Uterus (tissue), 4 donors: ENCODE measurements around the gene METTL17. TPM values are rescaled to one million over a fixed set of nuclear protein-coding genes. Genes with fewer than 3 reads are reported as not detected.
"Not testable (repeated sequence)": the region's sequence is repeated elsewhere in the genome, so short reads cannot be mapped to it uniquely, and the experiment has no call there.

Experiments used
- DNase-seq, 2 donors: peaks; one replicate each; pipeline ENCODE4 v3.0.0-alpha.2; 2019 to 2020
- H3K27ac ChIP-seq, 2 donors: fragments of 200-600 bp; sonication (generic); 1 replicate in 1 of 2; 2 replicates in 1 of 2; pipeline ENCODE4 v1.5.1; 2016 to 2018
- H3K27me3 ChIP-seq, 2 donors: fragments of 200-600 bp; sonication (generic); one replicate each; pipeline ENCODE4 v1.5.1; 2018 to 2019; ENCODE audit warnings: control low read depth in 1 of 2
- H3K36me3 ChIP-seq, 2 donors: fragments of 200-600 bp; sonication (generic); one replicate each; pipeline ENCODE4 v1.5.1; 2019; ENCODE audit warnings: control low read depth in 1 of 2
- H3K4me1 ChIP-seq, 2 donors: fragments of 200-600 bp; sonication (generic); one replicate each; pipeline ENCODE4 v1.5.1; 2018 to 2019; ENCODE audit warnings: control low read depth in 1 of 2
- H3K4me3 ChIP-seq, 2 donors: fragments of 200-600 bp; sonication (generic); 1 replicate in 1 of 2; 2 replicates in 1 of 2; pipeline ENCODE4 v1.5.1; 2018 to 2019; ENCODE audit warnings: mild to moderate bottlenecking in 1 of 2
- H3K9me3 ChIP-seq, 2 donors: fragments of 200-600 bp; sonication (generic); one replicate each; pipeline ENCODE4 v1.5.1; 2019; ENCODE audit warnings: control low read depth in 1 of 2
- CTCF ChIP-seq, 4 experiments: fragments of 200-600 bp in 2 of 4; fragments of 450-650 bp in 2 of 4; sonication (generic) in 2 of 4; IDR thresholded peaks; one replicate each; pipeline ENCODE4 v1.5.1; 2016 to 2019; ENCODE audit warnings: antibody characterized with exemption in 4 of 4, mild to moderate bottlenecking in 2 of 4, moderate library complexity in 1 of 4
- POLR2A ChIP-seq, 2 donors: fragments of 450-650 bp; IDR thresholded peaks; one replicate each; pipeline ENCODE4 v1.6.1; 2016; ENCODE audit warnings: antibody characterized with exemption in 2 of 2, mild to moderate bottlenecking in 1 of 2, moderate library complexity in 1 of 2
- intact Hi-C: fragments of 100-400 bp; cut with DNase I; formaldehyde crosslinking; loops from one replicate; pipeline ENCODE4 v1.15.1; 2023; ENCODE audit warnings: low total_unique reads
- total RNA-seq, 4 donors: library from RNA; depleted of rRNA in 3 of 4; stranded (reverse); fragments of >200 nt in 3 of 4; gene quantifications; one replicate each; pipeline versions ENCODE4 v1.1.0 to v1.2.4, GENCODE V29; 2014 to 2023
- donor health status: DM: yes; HTN: yes; CAD: no.

The METTL17 gene
- total RNA-seq, 4 donors from 2014 or later, result 46.6 to 73.5 (median 65.9) TPM

GRCh38 chr14:21040370-21040925 lies 50.7 kb downstream of the METTL17 start:
- TF ChIP-seq POLR2A (IDR thresholded peaks at IDR 0.05) (no peak), CTCF (IDR thresholded peaks at IDR 0.05) (no peak)
- no peaks in the 10 kb centered on the region for H3K9me3 ChIP-seq
- intact Hi-C loops, result no loop called here
- DNase-seq, result no peak
- H3K27me3 ChIP-seq, result no peaks in the 10 kb centered on the region
- H3K27ac ChIP-seq, result peak overlapping the region; percentile 85 to 93
- H3K4me3 ChIP-seq, result no peak overlapping the region
- no peaks in the 10 kb centered on the region for H3K36me3 ChIP-seq
- H3K4me1 ChIP-seq, result peaks cover 0 to 4% of the 10 kb centered on the region in 2 donors

GRCh38 chr14:21040941-21041340 lies 51.2 kb downstream of the METTL17 start:
- H3K4me3 ChIP-seq, H3K27me3 ChIP-seq, H3K4me1 ChIP-seq, DNase-seq, H3K9me3 ChIP-seq, H3K36me3 ChIP-seq, intact Hi-C loops, H3K27ac ChIP-seq: not testable (repeated sequence)

GRCh38 chr14:21041676-21042433 lies 52.1 kb downstream of the METTL17 start, which contains the start of gene RNASE7:
TSS of gene RNASE7 (plus strand) at chr14:21042362. CDS start at chr14:21042993, 631 bp downstream.
- no peak within 1 kb of the TSS for H3K4me3 ChIP-seq
- H3K4me1 ChIP-seq, result peaks cover 0 to 4% of the 10 kb centered on the region in 2 donors
- H3K36me3 ChIP-seq, result no peaks in the 10 kb centered on the region
- no peaks in the 10 kb centered on the region for H3K27me3 ChIP-seq
- no peak for TF ChIP-seq CTCF (IDR thresholded peaks at IDR 0.05)
- TF ChIP-seq POLR2A (IDR thresholded peaks at IDR 0.05), result no peak
- intact Hi-C loops, result loop anchor here (2.0 kb wide), 1 partner anchor 29 kb away; no protein-coding TSS in a partner anchor
- DNase-seq, result no peak
- no peaks in the 10 kb centered on the region for H3K9me3 ChIP-seq
- no peak within 1 kb of the TSS for H3K27ac ChIP-seq

GRCh38 chr14:21042918-21043317 lies 53.1 kb downstream of the METTL17 start:
- Histone ChIP-seq H3K27ac (no peak overlapping the region), H3K36me3 (no peaks in the 10 kb centered on the region), H3K4me3 (no peak overlapping the region), H3K27me3 (no peaks in the 10 kb centered on the region), H3K9me3 (no peaks in the 10 kb centered on the region), H3K4me1 (peaks cover 0 to 1% of the 10 kb centered on the region in 2 donors)
- intact Hi-C loops, result loop anchor here (2.0 kb wide), 1 partner anchor 30 kb away; no protein-coding TSS in a partner anchor
- DNase-seq, result no peak
- TF ChIP-seq CTCF (IDR thresholded peaks at IDR 0.05), result no peak
- no peak for TF ChIP-seq POLR2A (IDR thresholded peaks at IDR 0.05)

GRCh38 chr14:21043387-21043973 lies 53.7 kb downstream of the METTL17 start:
- no peak overlapping the region for H3K27ac ChIP-seq
- H3K9me3 ChIP-seq, result no peaks in the 10 kb centered on the region
- H3K4me3 ChIP-seq, result no peak overlapping the region
- H3K27me3 ChIP-seq, result no peaks in the 10 kb centered on the region
- H3K4me1 ChIP-seq, result no peaks in the 10 kb centered on the region
- H3K36me3 ChIP-seq, result no peaks in the 10 kb centered on the region
- TF ChIP-seq POLR2A (IDR thresholded peaks at IDR 0.05) (no peak), CTCF (IDR thresholded peaks at IDR 0.05) (no peak)
- intact Hi-C loops, result loop anchor here (2.0 kb wide), 1 partner anchor 31 kb away; no protein-coding TSS in a partner anchor
- no peak for DNase-seq
